CD4-positive, alpha-beta T cell treated with Interleukin-1 beta for 1 hour (primary cell): ENCODE measurements around the gene PTPMT1.
A peak's percentile ranks its signal among the peaks of the same experiment; 100 is the strongest.
"Not testable (repeated sequence)": the region's sequence is repeated elsewhere in the genome, so short reads cannot be mapped to it uniquely, and the experiment has no call there.

Source experiments
- DNase-seq, 2 donors: peaks; one replicate each; pipeline ENCODE4 v3.0.0-alpha.2; 2020 to 2022

PTPMT1 gene, protein sequence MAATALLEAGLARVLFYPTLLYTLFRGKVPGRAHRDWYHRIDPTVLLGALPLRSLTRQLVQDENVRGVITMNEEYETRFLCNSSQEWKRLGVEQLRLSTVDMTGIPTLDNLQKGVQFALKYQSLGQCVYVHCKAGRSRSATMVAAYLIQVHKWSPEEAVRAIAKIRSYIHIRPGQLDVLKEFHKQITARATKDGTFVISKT

DNA sequence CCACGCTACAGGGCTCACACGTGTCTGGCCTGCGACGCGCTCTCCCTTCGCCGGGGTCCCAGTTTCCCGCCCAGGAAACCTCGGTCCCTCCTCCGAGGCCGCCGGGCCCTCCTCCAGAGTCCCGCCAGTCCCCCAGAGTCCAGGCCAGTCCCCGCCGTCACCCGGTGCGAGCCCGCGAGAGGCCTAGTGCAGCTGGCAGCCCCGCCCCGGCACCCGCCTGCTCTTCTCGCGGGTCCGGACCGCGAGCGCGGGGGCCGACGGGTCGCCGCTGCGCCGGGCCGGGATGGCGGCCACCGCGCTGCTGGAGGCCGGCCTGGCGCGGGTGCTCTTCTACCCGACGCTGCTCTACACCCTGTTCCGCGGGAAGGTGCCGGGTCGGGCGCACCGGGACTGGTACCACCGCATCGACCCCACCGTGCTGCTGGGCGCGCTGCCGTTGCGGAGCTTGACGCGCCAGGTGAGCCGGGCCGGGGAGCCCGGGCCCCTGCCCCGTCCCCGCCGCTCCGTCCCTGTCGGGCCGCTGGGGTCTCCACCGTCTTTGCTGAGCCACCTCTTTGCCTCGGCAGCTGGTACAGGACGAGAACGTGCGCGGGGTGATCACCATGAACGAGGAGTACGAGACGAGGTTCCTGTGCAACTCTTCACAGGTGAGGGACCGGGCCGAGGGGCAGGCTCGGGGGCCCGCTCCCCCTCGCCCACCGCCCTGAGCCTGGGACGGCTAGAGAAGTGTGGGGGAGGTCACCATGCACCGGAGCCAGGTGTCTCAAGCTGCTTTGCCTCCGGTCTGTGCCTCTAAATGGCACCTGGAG is at the start of gene PTPMT1:
PTPMT1 (plus strand) TSS at position 260 of the 809 bp plus-strand sequence; CDS start at position 284, 24 bp downstream.
- peak; percentile 68 to 69 for DNase-seq

DNA sequence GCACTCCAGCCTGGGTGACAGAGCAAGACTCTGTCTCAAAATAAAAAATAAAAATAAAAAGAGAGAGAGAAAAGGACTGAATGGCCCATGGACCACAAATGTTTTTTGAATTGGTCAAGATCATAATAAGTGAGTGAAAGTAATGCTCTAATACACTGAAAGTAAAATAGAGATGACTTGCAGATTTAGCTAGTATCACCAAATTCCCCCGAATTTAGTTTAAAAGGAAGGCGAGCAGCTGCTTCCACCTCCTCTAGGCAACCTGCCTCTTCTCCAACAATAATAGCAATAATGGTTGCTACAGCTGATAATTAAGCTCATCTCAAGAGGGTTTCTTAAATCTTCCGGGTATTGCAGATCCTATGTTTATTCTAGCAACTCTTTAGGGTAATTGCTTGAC is 49.2 kb upstream of the PTPMT1 start:
- DNase-seq: no peak

DNA sequence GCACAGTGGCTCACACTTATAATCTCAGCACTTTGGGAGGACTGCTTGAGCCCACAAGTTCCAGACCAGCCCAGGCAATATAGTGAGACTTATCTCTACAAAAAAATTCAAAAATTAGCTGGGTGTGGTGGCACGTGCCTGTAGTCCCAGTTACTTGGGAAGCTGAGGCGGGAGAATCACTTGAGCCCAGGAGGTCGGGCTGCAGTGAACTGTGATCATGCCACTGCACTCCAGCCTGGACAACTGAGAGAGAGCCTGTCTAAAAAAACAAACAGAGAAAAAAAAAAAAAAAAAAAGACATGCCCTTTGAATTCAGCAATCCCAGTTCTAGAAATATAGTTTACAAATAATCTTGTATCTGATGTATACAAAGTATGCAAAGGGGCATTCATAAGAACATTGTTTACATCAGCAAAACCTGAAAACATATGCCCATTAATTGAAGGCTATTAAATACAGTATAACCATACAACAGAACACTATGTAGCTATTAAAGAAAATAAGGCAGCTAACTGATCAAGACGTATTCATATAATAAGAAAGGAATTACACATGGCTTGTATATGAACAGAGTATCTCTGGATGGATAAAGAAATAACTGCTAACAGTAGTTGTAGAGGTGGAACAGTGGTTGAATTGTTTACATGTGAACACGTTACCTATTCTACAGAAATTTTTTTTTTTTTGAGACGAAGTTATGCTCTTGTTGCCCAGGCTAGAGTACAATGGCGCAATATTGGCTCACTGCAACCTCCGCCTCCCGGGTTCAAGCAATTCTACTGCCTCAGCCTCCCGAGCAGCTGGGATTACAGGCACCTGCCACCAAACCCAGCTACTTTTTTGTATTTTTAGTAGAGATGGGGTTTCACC is 48.2 kb upstream of the PTPMT1 start:
- DNase-seq: no peak

DNA sequence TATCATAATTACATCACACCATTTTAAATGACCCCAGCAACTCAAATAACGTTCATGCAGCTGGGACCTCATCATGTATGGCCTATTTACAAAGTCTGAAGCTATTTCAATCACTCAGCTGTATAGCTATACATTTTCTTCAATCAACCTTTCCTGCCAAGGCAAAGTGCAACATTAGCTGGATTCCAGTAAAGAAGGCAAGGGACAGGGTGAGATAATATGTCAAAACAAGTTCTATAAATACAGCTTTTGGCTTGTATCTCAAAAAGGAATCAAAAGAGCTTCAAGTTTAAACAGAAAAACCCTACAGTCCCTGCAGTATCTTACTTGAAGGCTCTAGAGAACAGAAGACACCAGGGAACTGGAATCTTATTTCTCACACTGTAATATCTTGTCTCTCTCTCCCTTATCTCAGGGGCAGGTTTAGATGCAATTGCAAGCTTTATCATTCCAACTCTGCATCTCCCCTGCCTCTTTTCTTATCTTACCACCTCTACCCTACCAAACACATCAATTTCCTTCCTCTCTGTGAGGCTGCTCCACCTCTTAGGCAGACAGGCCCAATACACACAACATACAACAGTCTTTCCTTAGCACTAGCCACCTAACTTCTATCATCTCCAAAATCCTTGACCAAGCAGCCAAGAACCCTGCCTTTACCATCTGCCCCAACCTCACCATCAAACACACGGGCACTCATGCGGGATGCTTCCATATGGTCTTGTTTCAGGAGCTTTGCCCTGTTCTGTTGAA is 47.0 kb upstream of the PTPMT1 start:
- DNase-seq: no peak

- peak; percentile 51 to 53 for DNase-seq
Observed at GRCh38 chr11:47523490-47524225, 41.7 kb upstream of the PTPMT1 start.

- no peak for DNase-seq
Observed at GRCh38 chr11:47524291-47524874, 41.0 kb upstream of the PTPMT1 start.

DNA sequence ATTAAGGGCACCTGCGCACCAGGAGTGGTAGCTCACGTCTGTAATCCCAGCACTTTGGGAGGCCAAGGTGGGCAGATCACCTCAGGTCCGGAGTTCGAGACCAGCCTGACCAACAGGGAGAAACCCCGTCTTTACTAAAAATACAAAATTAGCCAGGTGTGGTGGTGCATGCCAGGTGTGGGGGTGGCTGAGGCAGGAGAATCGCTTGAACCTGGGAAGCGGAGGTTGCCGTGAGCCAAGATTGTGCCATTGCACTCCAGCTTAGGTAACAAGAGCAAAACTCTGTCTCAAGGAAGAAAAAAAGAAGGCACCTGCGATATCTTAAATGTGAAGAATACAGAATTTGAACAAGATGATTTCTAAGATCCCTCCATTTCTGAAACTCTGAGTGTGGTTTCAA is 39.4 kb upstream of the PTPMT1 start:
- DNase-seq: not testable (repeated sequence)

- no peak for DNase-seq
Observed at GRCh38 chr11:47527186-47527585, 38.2 kb upstream of the PTPMT1 start.

DNA sequence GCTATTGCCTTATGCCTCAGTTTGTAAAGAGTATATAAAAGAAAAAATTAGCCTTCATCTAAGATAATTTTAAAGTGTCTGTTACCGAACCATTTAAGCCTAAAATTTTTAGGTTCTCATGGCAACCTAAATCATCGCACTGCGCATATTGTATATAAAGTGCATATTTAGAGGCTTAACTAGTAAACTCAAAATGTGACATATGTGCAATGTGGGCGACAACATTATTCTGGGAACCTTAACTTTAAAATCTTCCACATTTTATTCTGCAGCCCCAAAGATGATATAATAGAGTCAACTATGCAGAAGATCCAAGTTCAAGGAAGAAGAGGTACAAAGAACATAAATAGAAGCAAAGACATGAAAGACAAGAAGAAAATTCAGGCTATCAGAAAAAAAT is 35.4 kb upstream of the PTPMT1 start:
- no peak for DNase-seq

GRCh38 chr11:47530721-47531120 is 34.7 kb upstream of the PTPMT1 start:
- DNase-seq: not testable (repeated sequence)

- no peak for DNase-seq
Observed at GRCh38 chr11:47531666-47532065, 33.7 kb upstream of the PTPMT1 start.

- DNase-seq: no peak
Observed at GRCh38 chr11:47532597-47533213, 32.7 kb upstream of the PTPMT1 start.

DNA sequence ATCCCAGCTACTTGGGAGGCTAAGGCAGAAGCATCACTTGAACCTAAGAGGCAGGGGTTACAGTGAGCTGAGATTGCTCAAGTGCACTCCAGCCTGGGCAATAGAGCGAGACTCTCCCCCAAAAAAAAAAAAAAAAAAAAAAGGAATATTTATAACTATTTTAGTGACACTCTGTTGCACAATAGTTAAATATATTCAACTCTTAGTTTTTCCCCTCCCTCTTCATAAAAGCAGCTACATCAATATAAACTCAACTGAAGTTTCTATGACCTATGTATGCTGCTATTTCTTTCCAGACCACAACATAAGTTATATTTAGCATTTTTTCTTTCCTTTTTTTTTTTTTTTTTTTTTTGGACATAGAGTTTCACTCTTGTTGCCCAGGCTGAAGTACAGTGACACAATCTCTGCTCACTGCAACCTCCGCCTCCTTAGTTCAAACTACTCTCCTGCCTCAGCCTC is 31.7 kb upstream of the PTPMT1 start:
- no peak for DNase-seq

GRCh38 chr11:47534704-47535251 is 30.6 kb upstream of the PTPMT1 start:
- DNase-seq: no peak

- DNase-seq: no peak
Observed at GRCh38 chr11:47536915-47537314, 28.5 kb upstream of the PTPMT1 start.

DNA sequence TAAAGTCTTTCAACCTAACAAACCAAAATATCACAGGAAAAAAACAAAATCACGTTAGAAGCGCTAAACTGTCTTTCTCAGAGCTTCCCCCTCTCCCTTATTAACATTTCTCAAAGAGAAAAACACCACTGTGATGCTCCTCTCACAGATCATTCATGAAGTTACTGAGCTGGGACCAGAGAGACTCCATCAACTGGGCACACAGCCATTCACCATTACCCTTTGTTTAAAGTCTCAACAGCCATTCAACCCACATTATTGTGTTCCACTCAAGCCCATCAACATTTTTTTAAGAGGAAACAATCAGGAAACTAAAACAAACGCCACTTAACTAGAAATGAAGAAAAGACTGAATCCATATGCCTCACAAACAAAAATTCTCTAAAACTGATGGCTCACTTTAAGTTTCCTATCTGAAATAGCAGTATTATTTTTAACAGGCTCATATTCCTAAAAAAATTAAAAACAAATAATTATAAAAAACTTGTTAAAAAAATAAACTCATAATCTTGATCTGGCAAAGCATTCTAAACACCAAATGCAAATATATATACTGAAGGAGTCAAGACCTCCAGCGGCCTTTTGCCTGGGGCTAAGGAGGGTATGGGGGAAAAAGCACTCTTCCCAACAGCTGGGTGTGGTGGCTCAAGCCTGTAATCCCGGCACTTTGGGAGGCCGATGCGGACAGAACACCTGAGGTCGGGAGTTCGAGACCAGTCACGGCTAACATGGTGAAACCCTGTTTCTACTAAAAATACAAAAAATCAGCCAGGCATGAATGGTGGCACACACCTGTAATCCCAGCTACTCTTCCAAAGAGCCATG is 26.4 kb upstream of the PTPMT1 start:
- no peak for DNase-seq

- no peak for DNase-seq
Observed at GRCh38 chr11:47539681-47540039, 25.7 kb upstream of the PTPMT1 start.

- DNase-seq: no peak
Observed at GRCh38 chr11:47541070-47541469, 24.3 kb upstream of the PTPMT1 start.

DNA sequence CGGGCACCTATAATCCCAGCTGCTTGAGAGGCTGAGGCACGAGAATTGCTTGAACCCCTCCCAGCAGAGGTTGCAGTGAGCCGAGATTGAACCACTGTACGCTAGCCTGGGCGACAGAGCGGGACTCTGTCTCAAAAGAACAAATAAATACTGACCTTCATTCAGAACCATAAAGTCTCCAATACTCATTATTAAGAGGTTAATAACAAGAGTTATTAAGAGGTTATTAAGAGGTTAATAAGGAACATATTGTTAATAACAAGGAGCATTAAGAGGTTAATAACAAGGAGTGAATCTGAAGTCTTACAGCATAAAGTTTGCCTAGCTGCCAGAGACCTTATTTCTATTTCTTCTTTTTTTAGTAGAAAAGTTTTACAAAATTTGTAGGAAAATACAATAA is 20.1 kb upstream of the PTPMT1 start:
- no peak for DNase-seq

GRCh38 chr11:47546274-47546673 is 19.1 kb upstream of the PTPMT1 start:
- DNase-seq: not testable (repeated sequence)
